Motor neuron (in vitro differentiated cells): ENCODE results near the gene LUC7L. TPM values are rescaled to one million over a fixed set of nuclear protein-coding genes. Genes with fewer than 3 reads are reported as not detected.
"Not testable (repeated sequence)": the region's sequence is repeated elsewhere in the genome, so short reads cannot be mapped to it uniquely, and the experiment has no call there.

Experiments
- ATAC-seq, 8 experiments: fragments of 200-7000 bp; cut with Tn5 transposase; replicated peaks in 6 of 8; 2 replicates each; pipeline ENCODE4 v1.8.0; 2021; ENCODE audit warnings: mild to moderate bottlenecking in 8 of 8, moderate library complexity in 8 of 8
- H3K27ac ChIP-seq, 2 donors: fragments of 250-450 bp; sonication (Bioruptor Pico); 2 replicates each; pipeline ENCODE4 v1.9.0; 2021; ENCODE audit warnings: antibody characterized with exemption in 2 of 2, mild to moderate bottlenecking in 2 of 2, moderate library complexity in 1 of 2
- H3K4me1 ChIP-seq, 2 donors: fragments of 250-450 bp; sonication (Bioruptor Pico); replicated peaks in 1 of 2; 2 replicates each; pipeline ENCODE4 v1.6.1; 2021; ENCODE audit warnings: antibody characterized with exemption in 2 of 2, mild to moderate bottlenecking in 2 of 2, moderate library complexity in 1 of 2
- H3K4me3 ChIP-seq, 5 donors: fragments of 250-450 bp; sonication (Bioruptor Pico); 2 replicates each; pipeline ENCODE4 v1.9.0; 2021; ENCODE audit warnings: antibody characterized with exemption in 5 of 5, mild to moderate bottlenecking in 5 of 5, moderate library complexity in 4 of 5
- WGBS, 10 experiments: fragments of 450-650 bp; shearing (Covaris generic); methylation state at CpG; one replicate each; pipeline ENCODE4 v1.0.0; 2022; 5-methylcytosine and 5-hydroxymethylcytosine counted together
- in situ Hi-C, 9 experiments: fragments of 400-800 bp; cut with MboI; loops; one replicate each; pipeline ENCODE4 v1.15.0; 2021; ENCODE audit warnings: low sequenced_read_pairs in 9 of 9, low pct_unique_long_range_greater_than_20kb in 2 of 9; ENCODE audit not compliant: unreplicated experiment in 9 of 9
- total RNA-seq, 8 experiments: library from RNA; unstranded; fragments of 300-600 nt; gene quantifications; 2 replicates each; pipeline versions ENCODE4 v1.2.3 to v1.2.4, GENCODE V29; 2022

Gene LUC7L
- total RNA-seq, 8 experiments from 2014 or later: 75.5 to 188 (median 90.9) TPM

GRCh38 chr16:163139-163538 is 66.1 kb downstream of the LUC7L start:
- not testable (repeated sequence) for H3K4me3 ChIP-seq
- WGBS, 10 experiments: no CpG with 5 or more reads among the region's 10 CpGs

GRCh38 chr16:162271-162991 is 66.8 kb downstream of the LUC7L start:
- H3K4me1 ChIP-seq: peaks cover 17 to 23% of the 10 kb centered on the region in 2 donors
- no peak overlapping the region for H3K27ac ChIP-seq
- 77 to 100% (median 92%) methylated on average over 1 to 4 of the region's 13 CpGs; no CpG with 5 or more reads in 1 of the 10 experiments for WGBS, 10 experiments
- ATAC-seq: no peak
- in situ Hi-C loops: no loop called here
- no peak overlapping the region for H3K4me3 ChIP-seq

More at GRCh38 chr16:163139-163538, 66.1 kb downstream of the LUC7L start:
- peaks cover 17 to 23% of the 10 kb centered on the region in 2 donors for H3K4me1 ChIP-seq
- H3K27ac ChIP-seq, ATAC-seq, in situ Hi-C loops: not testable (repeated sequence)

GRCh38 chr16:160691-161190 is 68.5 kb downstream of the LUC7L start:
- ATAC-seq: no peak
- no peak overlapping the region for H3K4me3 ChIP-seq
- H3K4me1 ChIP-seq: peaks cover 6 to 8% of the 10 kb centered on the region in 2 donors
- in situ Hi-C loops: no loop called here
- no peak overlapping the region for H3K27ac ChIP-seq
- 60 to 70% methylated on average over 1 to 2 of the region's 18 CpGs; no CpG with 5 or more reads in 8 of the 10 experiments for WGBS, 10 experiments

DNA sequence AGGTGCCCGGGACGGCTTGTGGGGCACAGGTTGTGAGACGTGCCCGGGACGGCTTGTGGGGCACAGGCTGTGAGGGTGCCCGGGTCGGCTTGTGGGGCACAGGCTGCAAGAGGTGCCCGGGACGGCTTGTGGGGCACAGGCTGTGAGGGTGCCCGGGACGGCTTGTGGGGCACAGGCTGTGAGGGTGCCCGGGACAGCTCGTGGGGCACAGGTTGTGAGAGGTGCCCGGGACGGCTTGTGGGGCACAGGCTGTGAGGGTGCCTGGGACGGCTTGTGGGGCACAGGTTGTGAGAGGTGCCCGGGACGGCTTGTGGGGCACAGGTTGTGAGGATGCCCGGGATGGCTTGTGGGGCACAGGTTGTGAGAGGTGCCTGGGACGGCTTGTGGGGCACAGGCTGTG is 69.0 kb downstream of the LUC7L start:
- ATAC-seq, H3K4me3 ChIP-seq, H3K27ac ChIP-seq, in situ Hi-C loops, H3K4me1 ChIP-seq: not testable (repeated sequence)
- WGBS, 10 experiments: no CpG with 5 or more reads among the region's 20 CpGs

GRCh38 chr16:159136-159849 is 70.0 kb downstream of the LUC7L start:
- Histone ChIP-seq H3K4me3 (no peak overlapping the region), H3K4me1 (peaks cover 0 to 6% of the 10 kb centered on the region in 2 donors), H3K27ac (no peak overlapping the region)
- 0 to 47% (median 30%) methylated on average over 2 to 5 of the region's 6 CpGs; no CpG with 5 or more reads in 2 of the 10 experiments for WGBS, 10 experiments
- peak in 2 of 8 experiments; percentile 57 to 61 for ATAC-seq
- in situ Hi-C loops: no loop called here

DNA sequence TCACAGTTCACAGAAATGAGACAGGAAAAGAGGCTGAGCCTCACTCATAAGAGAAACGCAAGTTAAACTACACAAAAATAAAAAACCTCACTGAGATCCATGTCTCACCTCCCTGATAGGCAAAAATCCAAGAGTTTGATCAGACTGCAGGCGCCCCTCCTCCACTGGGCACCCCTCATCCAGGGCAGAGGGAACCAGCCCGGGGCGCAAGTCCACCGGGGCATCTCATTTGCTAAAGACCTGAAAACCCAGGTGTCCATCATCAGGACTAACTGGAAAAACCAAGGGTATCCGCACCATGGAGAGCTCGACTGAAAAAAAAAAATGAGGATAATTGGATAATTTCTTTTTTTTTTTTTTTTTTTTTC is 74.2 kb downstream of the LUC7L start:
- H3K27ac ChIP-seq: no peak overlapping the region
- 20 to 87% (median 59%) methylated on average over 1 to 6 of the region's 7 CpGs for WGBS, 10 experiments
- peaks cover 0 to 6% of the 10 kb centered on the region in 2 donors for H3K4me1 ChIP-seq
- no peak for ATAC-seq
- in situ Hi-C loops: no loop called here
- peak overlapping the region in 2 of 5 donors; percentile 40 to 46 for H3K4me3 ChIP-seq

DNA sequence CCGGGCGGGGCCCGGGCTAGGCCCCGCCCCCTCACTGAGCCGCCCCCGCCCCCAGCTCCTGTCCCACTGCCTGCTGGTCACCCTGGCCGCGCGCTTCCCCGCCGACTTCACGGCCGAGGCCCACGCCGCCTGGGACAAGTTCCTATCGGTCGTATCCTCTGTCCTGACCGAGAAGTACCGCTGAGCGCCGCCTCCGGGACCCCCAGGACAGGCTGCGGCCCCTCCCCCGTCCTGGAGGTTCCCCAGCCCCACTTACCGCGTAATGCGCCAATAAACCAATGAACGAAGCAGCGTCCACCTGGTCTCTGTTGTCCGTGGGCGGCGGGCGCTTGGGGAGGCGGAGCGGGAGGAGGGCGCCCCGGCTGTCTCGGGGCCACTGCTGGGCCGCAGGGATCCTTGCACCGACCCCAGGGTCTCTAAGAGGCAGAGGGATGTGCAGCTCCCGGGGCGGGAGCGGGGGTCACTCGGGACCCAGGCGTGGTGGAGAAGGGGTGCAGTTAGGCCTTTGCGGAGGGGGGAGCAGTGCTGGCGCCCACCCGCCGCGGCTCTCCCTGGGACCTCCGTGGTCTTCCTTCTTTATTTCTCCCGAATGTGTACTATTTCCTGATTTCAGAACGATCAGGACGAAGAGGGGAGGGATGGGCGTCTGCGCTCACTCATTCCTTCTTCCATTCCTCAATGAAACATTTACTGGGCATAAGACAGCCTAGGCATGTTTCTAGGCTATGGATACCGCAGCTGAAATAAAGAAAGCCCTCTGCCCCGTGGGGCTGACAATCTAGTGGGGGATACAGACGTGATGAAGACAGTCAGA is 74.8 kb downstream of the LUC7L start:
- peak overlapping the region; percentile 10 to 46 (median 36) for H3K4me3 ChIP-seq
- in situ Hi-C loops: no loop called here
- no peak overlapping the region for H3K27ac ChIP-seq
- H3K4me1 ChIP-seq: peaks cover 0 to 6% of the 10 kb centered on the region in 2 donors
- WGBS, 10 experiments: 0 to 15% (median 5%) methylated on average over 1 to 7 of the region's 59 CpGs; no CpG with 5 or more reads in 2 of the 10 experiments
- peak in 6 of 8 experiments; percentile 71 to 83 (median 76) for ATAC-seq

- no CpG with 5 or more reads among the region's 74 CpGs for WGBS, 10 experiments
- ATAC-seq: peak in 6 of 8 experiments; percentile 41 to 78 (median 74)
- H3K27ac ChIP-seq, H3K4me1 ChIP-seq, H3K4me3 ChIP-seq, in situ Hi-C loops: not testable (repeated sequence)
Measured at GRCh38 chr16:153550-154216, 75.6 kb downstream of the LUC7L start.

DNA sequence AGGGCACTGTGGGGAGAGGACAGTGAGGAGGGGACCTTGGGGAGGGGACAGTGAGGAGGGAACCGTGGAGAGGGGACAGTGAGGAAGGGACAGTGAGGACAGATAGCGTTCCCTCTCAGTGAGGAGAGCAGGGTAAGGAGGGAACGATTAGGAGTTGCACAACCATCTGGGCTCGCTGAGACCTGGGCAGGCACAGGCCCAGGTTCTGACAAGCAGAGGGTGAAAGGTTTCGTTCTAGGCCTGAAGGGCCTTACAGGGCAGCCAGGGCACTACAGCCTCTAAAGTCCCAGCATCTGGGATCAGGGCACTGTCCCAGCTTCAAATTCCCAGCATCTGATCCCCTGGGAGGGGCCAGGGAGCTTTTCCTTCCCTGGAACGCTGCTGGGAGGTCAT is 76.1 kb downstream of the LUC7L start:
- no CpG with 5 or more reads among the region's 6 CpGs for whole genome bisulfite sequencing, 10 experiments
- in situ Hi-C loops: not testable (repeated sequence)

GRCh38 chr16:152141-153128 is 76.8 kb downstream of the LUC7L start, which contains the start of gene HBZ:
Gene HBZ (plus strand): TSS chr16:152644. CDS start chr16:152910, 266 bp downstream.
- Histone ChIP-seq H3K4me1 (peaks cover 0 to 6% of the 10 kb centered on the region in 2 donors), H3K4me3 (no peak within 1 kb of the TSS), H3K27ac (no peak within 1 kb of the TSS)
- in situ Hi-C loops: no loop called here
- peak in 3 of 8 experiments; percentile 8 to 53 (median 35) for ATAC-seq
- 18 to 93% (median 69%) methylated on average over 2 to 8 of the region's 17 CpGs; no CpG with 5 or more reads in 2 of the 10 experiments for WGBS, 10 experiments

More for the DNA sequence above, 76.1 kb downstream of the LUC7L start:
- ATAC-seq: peak in 4 of 8 experiments; percentile 4 to 24 (median 12)
- H3K4me3 ChIP-seq, H3K27ac ChIP-seq, H3K4me1 ChIP-seq: not testable (repeated sequence)

DNA sequence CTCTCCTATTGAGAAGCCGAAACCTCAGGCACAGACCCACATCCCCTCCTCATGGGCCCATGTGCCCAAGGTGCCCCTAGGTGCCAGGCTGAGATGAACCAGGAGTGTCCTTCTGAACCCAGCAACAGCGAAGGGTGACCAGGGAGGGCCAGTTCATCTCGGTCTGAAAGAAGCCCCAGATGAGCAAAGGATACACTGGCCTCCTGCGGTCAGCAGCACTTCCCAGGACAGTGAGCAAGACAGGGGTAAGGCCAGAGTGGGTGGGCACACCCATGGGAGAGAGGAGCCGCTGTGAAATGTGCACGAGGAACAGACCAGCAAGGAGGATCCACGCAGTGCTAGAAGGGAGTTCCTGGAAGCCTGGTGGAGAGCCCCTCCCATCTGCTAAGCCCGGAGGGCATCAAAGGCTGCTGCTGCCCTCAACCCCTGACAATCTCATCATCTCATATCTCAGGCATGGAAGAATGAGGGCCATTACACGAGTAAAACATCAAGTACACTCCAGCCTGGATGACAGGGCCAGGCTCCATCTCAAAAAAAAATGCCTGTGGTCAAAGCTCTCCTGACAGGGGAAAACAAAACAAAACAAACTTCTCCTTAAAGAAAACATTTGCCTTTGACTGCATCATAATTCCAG is 80.1 kb downstream of the LUC7L start:
- Histone ChIP-seq H3K4me3 (no peak overlapping the region), H3K27ac (no peak overlapping the region), H3K4me1 (no peaks in the 10 kb centered on the region)
- in situ Hi-C loops: no loop called here
- WGBS, 10 experiments: 0 to 48% (median 25%) methylated on average over 1 to 7 of the region's 9 CpGs; no CpG with 5 or more reads in 2 of the 10 experiments
- ATAC-seq: peak in 3 of 8 experiments; percentile 70 to 84 (median 82)
